HG03064 (cell line): ENCODE data around the gene SIGLEC11.
"Not testable (repeated sequence)": the region's sequence is repeated elsewhere in the genome, so short reads cannot be mapped to it uniquely, and the experiment has no call there.

Experiments used
- ATAC-seq: cut with Tn5 transposase; IDR thresholded peaks from one replicate; pipeline ENCODE4 v1.9.1; 2021; ENCODE audit warnings: low read depth; ENCODE audit not compliant: unreplicated experiment

Gene SIGLEC11

DNA sequence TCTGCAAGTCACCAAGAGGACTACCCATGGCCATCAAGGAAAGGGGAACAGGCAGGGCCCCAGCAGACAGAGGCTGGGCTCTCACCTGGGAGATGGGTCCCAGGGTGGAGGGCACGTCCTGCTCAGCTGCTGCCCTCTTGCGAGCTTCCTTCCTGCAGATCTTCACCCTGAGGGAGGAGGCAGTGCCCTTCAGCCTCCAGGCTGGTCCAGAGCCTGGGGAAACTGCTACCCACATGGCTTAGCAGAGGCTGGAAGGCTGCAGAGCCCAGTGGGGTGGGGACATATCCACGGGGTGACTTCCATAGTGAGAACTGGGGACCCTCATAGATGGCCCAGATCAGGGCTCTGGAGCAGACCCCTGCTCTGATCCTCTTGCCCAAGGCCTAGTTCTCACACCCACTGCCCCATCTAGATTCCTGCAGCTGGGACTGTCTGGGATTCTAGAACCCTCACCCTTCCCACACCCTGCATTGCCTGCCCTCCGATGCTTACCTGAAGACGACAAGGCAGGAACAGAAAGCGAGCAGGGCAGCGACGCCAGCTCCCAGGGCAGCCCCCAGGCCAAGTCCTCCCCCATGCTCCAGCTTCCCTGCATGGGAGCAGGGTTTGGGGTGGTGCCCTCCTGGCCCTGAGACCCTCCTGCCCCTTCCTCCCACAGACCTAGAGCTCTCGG is 9.0 kb downstream of the SIGLEC11 start:
- ATAC-seq, result no peak

- ATAC-seq, result no peak
These were observed 9.9 kb downstream of the SIGLEC11 start for GRCh38 chr19:49950956-49951526.

- ATAC-seq, result no peak
These were observed 10.4 kb downstream of the SIGLEC11 start for GRCh38 chr19:49950590-49950948.

GRCh38 chr19:49949742-49950589 is 11.0 kb downstream of the SIGLEC11 start:
- no peak for ATAC-seq

DNA sequence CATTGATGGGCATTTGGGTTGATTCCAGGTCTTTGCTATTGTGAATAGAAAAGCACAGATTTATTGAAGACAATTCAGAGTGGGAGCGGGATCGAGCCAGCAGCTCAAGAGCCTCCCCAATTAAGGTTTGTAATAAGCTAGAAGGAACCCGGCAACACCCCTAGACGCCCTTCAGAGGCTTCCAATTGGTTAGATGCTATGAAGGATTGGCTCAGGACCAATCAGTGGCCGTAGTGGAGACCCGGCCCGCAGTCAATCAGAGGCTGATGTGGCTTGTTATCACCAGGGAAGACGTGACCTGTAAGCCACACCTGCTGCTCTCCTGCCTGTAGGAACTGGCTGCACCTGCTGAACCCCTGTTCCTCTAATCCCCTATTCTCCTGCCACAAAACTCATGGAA is 14.6 kb downstream of the SIGLEC11 start:
- ATAC-seq, result no peak

GRCh38 chr19:49944567-49944966 is 16.4 kb downstream of the SIGLEC11 start:
- not testable (repeated sequence) for ATAC-seq

DNA sequence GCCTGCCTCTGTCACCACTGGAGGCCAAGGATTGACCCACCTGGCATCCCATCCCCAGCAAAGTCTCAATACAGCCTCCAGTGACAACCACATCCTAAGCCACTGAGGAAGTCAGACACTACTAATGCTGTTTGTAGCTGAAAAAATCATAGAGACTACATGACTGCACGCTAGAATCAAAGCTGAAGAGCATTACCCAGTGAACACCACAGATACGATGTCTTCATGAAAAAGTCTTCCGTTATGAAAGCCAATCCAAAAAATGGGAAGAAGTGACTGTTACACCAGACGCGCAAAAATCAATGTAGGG is 20.5 kb downstream of the SIGLEC11 start:
- ATAC-seq, result no peak

- ATAC-seq, result no peak
These were observed 21.1 kb downstream of the SIGLEC11 start for GRCh38 chr19:49939721-49940481.

DNA sequence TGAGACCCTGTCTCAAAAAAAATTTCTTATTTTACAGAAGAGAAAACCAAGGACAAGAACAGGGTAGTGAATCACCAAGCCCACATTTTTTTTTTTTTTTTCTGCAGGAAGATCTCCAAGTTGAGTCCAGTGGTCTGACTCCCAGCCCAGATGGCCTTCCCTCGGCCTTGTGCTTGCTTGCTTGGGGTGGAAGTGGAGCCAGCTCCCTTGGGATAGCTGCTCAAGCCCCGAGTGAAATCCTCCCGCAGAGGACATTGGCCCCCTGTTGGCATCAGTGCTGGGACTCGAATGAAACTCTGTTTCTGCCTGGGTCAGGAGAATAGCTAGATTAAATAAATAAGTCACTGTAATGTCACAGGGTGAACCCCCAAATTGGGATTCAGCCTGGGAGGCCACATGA is 22.3 kb downstream of the SIGLEC11 start:
- ATAC-seq, result no peak

DNA sequence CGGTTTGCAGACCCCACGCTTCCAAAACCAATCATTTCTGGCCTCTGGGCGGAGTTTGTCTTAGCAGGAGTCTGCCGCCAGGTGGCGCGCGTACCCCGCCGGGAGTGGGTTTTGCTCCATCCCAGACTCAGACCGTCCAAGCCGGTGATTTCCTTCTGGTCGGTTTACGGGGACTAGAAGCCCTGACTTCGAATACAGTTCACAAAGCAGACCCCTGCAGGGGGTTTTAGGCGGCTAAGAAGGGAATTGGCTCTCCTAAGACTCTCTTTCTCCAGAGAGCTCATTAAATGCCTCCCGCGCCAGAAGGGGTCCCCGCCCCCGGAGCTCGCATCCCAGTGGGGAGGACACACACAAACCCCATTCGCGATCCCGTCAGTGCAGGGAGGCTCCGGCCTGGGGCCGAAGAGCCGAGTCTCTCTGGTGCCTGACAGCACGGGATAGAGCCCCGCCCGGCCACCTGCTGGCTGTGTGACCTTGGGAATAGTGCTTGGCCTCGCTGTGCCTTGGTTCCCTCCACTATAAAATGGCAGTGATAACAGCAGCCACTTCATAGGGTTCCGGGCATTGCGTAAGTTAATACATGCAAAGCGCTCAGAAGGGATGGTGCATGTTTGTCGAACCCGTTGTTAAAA is 23.1 kb downstream of the SIGLEC11 start:
- ATAC-seq, result no peak

DNA sequence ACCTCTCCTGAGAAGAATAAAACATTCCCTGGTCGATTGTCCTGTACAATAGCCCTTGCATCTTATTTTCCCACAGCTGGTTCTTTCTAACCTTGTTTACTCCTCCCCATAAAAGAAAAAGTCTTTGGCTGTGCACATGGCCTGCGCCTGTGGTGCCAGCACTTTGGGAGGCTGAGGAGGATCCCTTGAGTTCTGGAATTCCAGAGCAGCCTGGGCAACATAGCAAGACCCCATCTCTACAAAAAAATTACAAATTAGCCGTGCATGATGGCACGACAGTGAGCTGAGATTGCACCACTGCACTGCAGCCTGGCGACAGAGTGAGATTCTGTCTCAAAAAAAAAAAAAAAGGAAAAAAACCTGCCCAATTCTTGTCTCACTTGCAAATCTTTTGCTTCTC is 24.4 kb downstream of the SIGLEC11 start:
- no peak for ATAC-seq

- ATAC-seq, result no peak
These were observed 27.3 kb downstream of the SIGLEC11 start for GRCh38 chr19:49933643-49934042.

DNA sequence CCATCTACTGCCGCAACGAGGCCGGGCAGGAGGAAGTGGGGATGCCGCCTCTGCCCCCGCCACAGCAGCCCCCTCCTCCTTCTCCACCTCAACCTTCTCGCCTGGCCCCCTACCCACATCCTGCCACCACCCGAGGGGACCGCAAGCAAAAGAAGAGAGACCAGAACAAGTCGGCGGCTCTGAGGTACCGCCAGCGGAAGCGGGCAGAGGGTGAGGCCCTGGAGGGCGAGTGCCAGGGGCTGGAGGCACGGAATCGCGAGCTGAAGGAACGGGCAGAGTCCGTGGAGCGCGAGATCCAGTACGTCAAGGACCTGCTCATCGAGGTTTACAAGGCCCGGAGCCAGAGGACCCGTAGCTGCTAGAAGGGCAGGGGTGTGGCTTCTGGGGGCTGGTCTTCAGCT is 28.2 kb downstream of the SIGLEC11 start:
- no peak for ATAC-seq

DNA sequence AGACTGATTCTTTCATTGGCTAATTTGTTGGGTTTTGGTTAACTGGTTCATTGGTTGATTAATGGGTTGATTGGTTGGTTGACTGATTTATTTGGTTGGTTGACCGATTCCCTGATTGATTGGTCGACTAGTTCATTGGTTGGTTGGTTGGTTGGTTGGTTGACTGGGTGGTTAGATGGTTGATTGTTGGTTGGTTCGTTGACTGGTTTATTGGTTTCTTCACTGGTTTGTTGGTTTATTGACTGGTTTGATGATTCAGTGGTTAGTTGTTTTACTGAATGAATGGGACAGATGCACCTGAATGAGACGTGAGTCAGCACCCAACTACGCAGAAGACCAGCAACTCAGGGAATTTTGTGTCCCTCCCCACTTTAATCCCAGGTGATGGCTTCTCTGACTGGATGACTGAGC is 28.9 kb downstream of the SIGLEC11 start:
- no peak for ATAC-seq

- no peak for ATAC-seq
These were observed 29.5 kb downstream of the SIGLEC11 start for GRCh38 chr19:49931293-49932040.

- ATAC-seq, result no peak
These were observed 30.4 kb downstream of the SIGLEC11 start for GRCh38 chr19:49930483-49931011.

GRCh38 chr19:49929611-49930482 is 31.1 kb downstream of the SIGLEC11 start:
- ATAC-seq, result peak; percentile 44

- ATAC-seq, result peak; percentile 48
These were observed 31.8 kb downstream of the SIGLEC11 start, which contains the start of the genes ATF5 and NUP62 for GRCh38 chr19:49929121-49929610. ATF5 (plus strand) TSS chr19:49929205; CDS start chr19:49930851, 1,646 bp downstream. NUP62 (minus strand) TSS chr19:49929504; CDS start chr19:49909807, 19,697 bp downstream.
